ENCODE measurements around the gene COG8.
A peak's percentile ranks its signal among the peaks of the same experiment; 100 is the strongest.
"Not testable (repeated sequence)": the region's sequence is repeated elsewhere in the genome, so short reads cannot be mapped to it uniquely, and the experiment has no call there.

Gene COG8

DNA sequence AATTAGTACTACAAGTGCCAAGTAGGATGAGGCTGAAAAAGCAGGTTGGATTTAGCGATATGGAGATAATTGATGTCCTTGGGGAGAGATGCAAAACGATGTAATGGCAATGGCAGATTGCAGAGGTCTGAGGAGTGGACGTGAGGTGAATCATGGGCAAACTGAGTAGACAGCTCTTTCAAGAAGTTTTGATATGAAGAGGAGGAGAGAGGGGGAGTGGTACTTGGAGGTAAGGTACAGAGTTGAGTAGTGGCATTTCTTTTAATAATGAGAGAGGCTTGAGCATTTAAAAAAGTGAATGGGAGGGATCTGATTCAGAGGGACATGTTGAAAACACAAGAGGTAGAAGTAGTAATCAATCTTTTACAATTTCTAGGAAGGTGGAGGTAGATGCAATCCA lies 46.0 kb downstream of the COG8 start:
- H3K4me3 Mint-ChIP-seq = no peak overlapping the region

DNA sequence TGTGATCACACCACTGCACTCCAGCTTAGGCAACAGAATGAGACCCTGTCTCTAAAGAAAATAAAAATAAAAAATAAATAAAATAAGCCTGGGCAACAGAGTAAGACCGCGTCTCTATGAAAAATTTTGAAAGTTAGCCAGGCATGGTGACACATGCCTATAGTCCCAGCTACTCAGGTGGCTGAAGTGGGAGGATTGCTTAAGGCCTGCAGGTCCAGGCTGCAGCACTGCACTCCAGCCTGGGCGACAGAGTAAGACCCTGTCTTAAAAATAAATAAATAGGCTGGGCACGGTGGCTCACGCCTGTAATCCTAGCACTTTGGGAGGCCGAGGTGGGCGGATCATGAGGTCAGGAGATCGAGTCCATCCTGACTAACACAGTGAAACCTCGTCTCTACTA lies 47.7 kb downstream of the COG8 start:
- H3K27ac Mint-ChIP-seq; H3K36me3 Mint-ChIP-seq (ENCODE audit: low read depth); H3K9me3 Mint-ChIP-seq; H3K27me3 Mint-ChIP-seq (ENCODE audit: low read depth); H3K4me1 Mint-ChIP-seq; H3K4me3 Mint-ChIP-seq: not testable (repeated sequence)

More for the DNA sequence above, 46.0 kb downstream of the COG8 start:
- no peaks in the 10 kb centered on the region for H3K9me3 Mint-ChIP-seq
- no peak overlapping the region for H3K27ac Mint-ChIP-seq
- TF ChIP-seq, protein P1, sequence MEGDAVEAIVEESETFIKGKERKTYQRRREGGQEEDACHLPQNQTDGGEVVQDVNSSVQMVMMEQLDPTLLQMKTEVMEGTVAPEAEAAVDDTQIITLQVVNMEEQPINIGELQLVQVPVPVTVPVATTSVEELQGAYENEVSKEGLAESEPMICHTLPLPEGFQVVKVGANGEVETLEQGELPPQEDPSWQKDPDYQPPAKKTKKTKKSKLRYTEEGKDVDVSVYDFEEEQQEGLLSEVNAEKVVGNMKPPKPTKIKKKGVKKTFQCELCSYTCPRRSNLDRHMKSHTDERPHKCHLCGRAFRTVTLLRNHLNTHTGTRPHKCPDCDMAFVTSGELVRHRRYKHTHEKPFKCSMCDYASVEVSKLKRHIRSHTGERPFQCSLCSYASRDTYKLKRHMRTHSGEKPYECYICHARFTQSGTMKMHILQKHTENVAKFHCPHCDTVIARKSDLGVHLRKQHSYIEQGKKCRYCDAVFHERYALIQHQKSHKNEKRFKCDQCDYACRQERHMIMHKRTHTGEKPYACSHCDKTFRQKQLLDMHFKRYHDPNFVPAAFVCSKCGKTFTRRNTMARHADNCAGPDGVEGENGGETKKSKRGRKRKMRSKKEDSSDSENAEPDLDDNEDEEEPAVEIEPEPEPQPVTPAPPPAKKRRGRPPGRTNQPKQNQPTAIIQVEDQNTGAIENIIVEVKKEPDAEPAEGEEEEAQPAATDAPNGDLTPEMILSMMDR (IDR thresholded peaks at IDR 0.05; ENCODE audit: unreplicated experiment in 3 of 3) = no peak
- no peaks in the 10 kb centered on the region for H3K27me3 Mint-ChIP-seq (ENCODE audit: low read depth)
- H3K4me1 Mint-ChIP-seq = no peaks in the 10 kb centered on the region
- peaks cover 9% of the 10 kb centered on the region for H3K36me3 Mint-ChIP-seq (ENCODE audit: low read depth)

DNA sequence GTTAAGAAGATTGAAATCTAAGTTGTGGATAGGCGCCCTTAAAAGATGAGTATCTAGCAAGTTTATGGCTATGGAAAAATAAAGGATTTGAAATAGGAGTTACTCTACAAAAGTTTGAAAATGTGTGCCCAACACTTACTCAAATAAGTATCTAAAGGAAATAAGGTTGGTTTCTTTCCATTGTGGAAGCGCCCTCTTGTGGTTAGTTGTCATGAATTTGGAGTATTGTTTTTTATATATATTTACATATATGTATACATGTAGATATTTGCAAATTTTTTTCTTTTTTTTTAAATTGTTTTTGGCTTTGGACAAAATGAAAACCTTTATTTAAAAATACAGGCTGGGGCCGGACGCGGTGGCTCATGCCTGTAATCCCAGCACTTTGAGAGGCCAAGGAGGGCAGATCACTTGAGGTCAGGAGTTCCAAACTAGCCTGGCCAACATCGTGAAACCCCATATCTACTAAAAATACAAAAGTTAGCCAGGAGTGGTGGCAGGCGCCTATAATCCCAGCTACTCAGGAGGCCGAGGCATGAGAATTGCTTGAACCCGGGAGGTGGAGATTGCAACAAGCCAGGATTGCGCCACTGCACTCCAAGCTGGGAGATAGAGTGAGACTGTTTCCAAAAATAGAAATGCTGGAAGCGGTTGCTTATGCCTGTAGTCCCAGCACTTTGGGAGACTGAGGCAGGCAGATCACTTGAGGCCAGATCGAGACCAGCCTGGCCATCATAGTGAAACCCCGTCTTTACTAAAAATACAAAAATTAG lies 52.2 kb downstream of the COG8 start:
- Mint-ChIP-seq H3K36me3 (ENCODE audit: low read depth) (peaks cover 7% of the 10 kb centered on the region), H3K9me3 (no peaks in the 10 kb centered on the region), H3K27ac (peak overlapping the region in 1 of 3 experiments; percentile 64), H3K27me3 (ENCODE audit: low read depth) (no peaks in the 10 kb centered on the region), H3K4me1 (no peaks in the 10 kb centered on the region), H3K4me3 (no peak overlapping the region)
- TF ChIP-seq, protein P1 (IDR thresholded peaks at IDR 0.05; ENCODE audit: unreplicated experiment in 3 of 3) = peak; percentile 65 to 82 (median 69)

DNA sequence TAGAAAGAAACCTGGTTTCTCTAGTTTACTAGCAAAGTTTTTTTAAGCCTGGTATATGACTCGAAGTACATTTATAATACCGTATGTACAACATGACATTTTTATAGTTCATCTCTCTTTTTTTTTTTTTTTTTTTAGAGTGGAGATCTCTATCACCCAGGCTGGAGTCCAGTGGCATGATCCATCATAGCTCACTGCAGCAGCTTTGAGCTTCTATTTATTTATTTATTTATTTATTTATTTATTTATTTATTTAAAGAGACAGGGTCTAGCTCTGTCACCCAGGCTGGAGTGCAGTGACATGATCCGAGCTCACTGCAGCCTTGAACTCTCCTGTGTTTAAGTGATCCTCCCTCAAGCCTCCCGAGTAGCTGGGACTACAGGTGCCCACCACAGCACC lies 54.1 kb downstream of the COG8 start:
- Mint-ChIP-seq H3K4me3 (no peak overlapping the region), H3K4me1 (no peaks in the 10 kb centered on the region)

DNA sequence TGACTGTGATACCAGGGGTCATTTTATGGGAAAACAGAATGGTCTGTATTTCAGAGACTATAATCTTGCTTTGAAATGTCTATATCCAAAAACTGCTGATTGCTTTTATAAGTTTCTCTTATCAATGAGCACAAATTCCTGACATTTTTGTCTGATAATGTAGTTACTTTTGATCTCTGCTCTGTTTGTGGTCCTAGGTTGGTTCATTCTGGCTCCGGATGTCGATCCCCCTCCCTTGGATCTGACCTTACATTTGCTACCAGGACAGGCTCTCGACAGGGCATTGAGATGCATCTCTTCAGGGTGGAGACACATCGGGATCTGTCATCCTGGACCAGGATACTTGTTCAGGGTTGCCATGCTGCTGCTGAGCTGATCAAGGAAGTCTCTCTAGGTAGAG lies 55.5 kb downstream of the COG8 start:
- TF ChIP-seq, protein P1 (IDR thresholded peaks at IDR 0.05; ENCODE audit: unreplicated experiment in 3 of 3) = no peak
- H3K27me3 Mint-ChIP-seq (ENCODE audit: low read depth) = no peaks in the 10 kb centered on the region
- H3K27ac Mint-ChIP-seq = no peak overlapping the region
- H3K9me3 Mint-ChIP-seq = no peaks in the 10 kb centered on the region
- no peak overlapping the region for H3K4me3 Mint-ChIP-seq
- H3K36me3 Mint-ChIP-seq (ENCODE audit: low read depth) = peaks cover 19% of the 10 kb centered on the region
- H3K4me1 Mint-ChIP-seq = peaks cover 4% of the 10 kb centered on the region

More for the DNA sequence above, 54.1 kb downstream of the COG8 start:
- TF ChIP-seq, protein P1 (IDR thresholded peaks at IDR 0.05; ENCODE audit: unreplicated experiment in 3 of 3) = no peak
- H3K36me3 Mint-ChIP-seq (ENCODE audit: low read depth) = peaks cover 15% of the 10 kb centered on the region
- no peaks in the 10 kb centered on the region for H3K27me3 Mint-ChIP-seq (ENCODE audit: low read depth)
- no peak overlapping the region for H3K27ac Mint-ChIP-seq
- no peaks in the 10 kb centered on the region for H3K9me3 Mint-ChIP-seq

DNA sequence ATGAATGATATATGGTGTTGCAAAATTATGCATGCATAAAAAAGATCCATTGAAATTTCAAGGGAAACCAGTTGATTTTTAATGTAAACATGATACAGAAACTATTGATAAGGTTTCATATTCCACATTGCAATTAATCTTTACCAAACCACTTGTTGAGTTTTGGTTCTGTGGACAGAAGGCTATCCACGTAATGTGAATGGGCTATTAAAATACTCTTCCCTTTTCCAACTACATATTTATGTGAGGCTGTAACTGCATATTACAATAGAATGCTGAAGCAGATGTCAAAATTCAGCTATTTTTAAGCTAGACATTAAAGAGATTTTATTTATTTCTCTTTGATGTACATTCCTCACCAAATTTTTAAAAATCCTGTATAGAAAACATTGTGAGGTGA lies 62.0 kb downstream of the COG8 start:
- peak overlapping the region; percentile 41 to 93 (median 62) for H3K27ac Mint-ChIP-seq
- peaks cover 32% of the 10 kb centered on the region for H3K36me3 Mint-ChIP-seq (ENCODE audit: low read depth)
- TF ChIP-seq, protein P1 (IDR thresholded peaks at IDR 0.05; ENCODE audit: unreplicated experiment in 3 of 3) = no peak
- H3K4me1 Mint-ChIP-seq = peaks cover 32% of the 10 kb centered on the region
- no peaks in the 10 kb centered on the region for H3K9me3 Mint-ChIP-seq
- H3K4me3 Mint-ChIP-seq = no peak overlapping the region
- no peaks in the 10 kb centered on the region for H3K27me3 Mint-ChIP-seq (ENCODE audit: low read depth)
